ENCODE results near the gene ADCY5.

ADCY5 gene

GRCh38 chr3:123322866-123323265 lies 126.0 kb downstream of the ADCY5 start:
- no peak for DNase-seq

- no peak for DNase-seq
These were observed 127.1 kb downstream of the ADCY5 start for GRCh38 chr3:123321806-123322205.

GRCh38 chr3:123320221-123320620 lies 128.7 kb downstream of the ADCY5 start:
- no peak for DNase-seq

- no peak for DNase-seq
These were observed 129.1 kb downstream of the ADCY5 start for GRCh38 chr3:123319760-123320159.

GRCh38 chr3:123318374-123318773 lies 130.5 kb downstream of the ADCY5 start:
- no peak for DNase-seq

GRCh38 chr3:123317716-123318115 lies 131.2 kb downstream of the ADCY5 start:
- DNase-seq = no peak

- DNase-seq = no peak
These were observed 133.7 kb downstream of the ADCY5 start for GRCh38 chr3:123315271-123315595.

GRCh38 chr3:123314359-123315270 lies 134.3 kb downstream of the ADCY5 start:
- no peak for DNase-seq

- no peak for DNase-seq
These were observed 135.0 kb downstream of the ADCY5 start for GRCh38 chr3:123313889-123314288.

GRCh38 chr3:123312331-123313265 lies 136.3 kb downstream of the ADCY5 start:
- no peak for DNase-seq

GRCh38 chr3:123311201-123311600 lies 137.7 kb downstream of the ADCY5 start:
- no peak for DNase-seq

- DNase-seq = no peak
These were observed 138.1 kb downstream of the ADCY5 start for GRCh38 chr3:123310741-123311140.

- no peak for DNase-seq
These were observed 138.7 kb downstream of the ADCY5 start for GRCh38 chr3:123310186-123310585.

- DNase-seq = no peak
These were observed 141.8 kb downstream of the ADCY5 start for GRCh38 chr3:123307064-123307463.

GRCh38 chr3:123305192-123305591 lies 143.7 kb downstream of the ADCY5 start:
- DNase-seq = no peak

- DNase-seq = no peak
These were observed 144.8 kb downstream of the ADCY5 start for GRCh38 chr3:123303976-123304560.

GRCh38 chr3:123302961-123303360 lies 145.9 kb downstream of the ADCY5 start:
- DNase-seq = no peak

- DNase-seq = no peak
These were observed 147.3 kb downstream of the ADCY5 start for GRCh38 chr3:123301331-123302184.

- no peak for DNase-seq
These were observed 148.3 kb downstream of the ADCY5 start for GRCh38 chr3:123300583-123300982.

GRCh38 chr3:123300056-123300455 lies 148.8 kb downstream of the ADCY5 start:
- DNase-seq = no peak

- DNase-seq = no peak
These were observed 149.3 kb downstream of the ADCY5 start for GRCh38 chr3:123299581-123299980.

- DNase-seq = no peak
These were observed 150.0 kb downstream of the ADCY5 start for GRCh38 chr3:123298903-123299302.

GRCh38 chr3:123297627-123297899 lies 151.3 kb downstream of the ADCY5 start:
- DNase-seq = no peak

All from CD4-positive, alpha-beta T cell treated with Interferon gamma for 1 hour (primary cell).